ENCODE results near the gene ANKMY1.
"Not testable (repeated sequence)": the region's sequence is repeated elsewhere in the genome, so short reads cannot be mapped to it uniquely, and the experiment has no call there.

ANKMY1 gene

GRCh38 chr2:240499309-240500301 lies 58.2 kb downstream of the ANKMY1 start:
- FAIRE-seq = no peak

GRCh38 chr2:240498958-240499260 lies 58.9 kb downstream of the ANKMY1 start:
- no peak for FAIRE-seq

- FAIRE-seq = no peak
Observed at GRCh38 chr2:240498171-240498957, 59.4 kb downstream of the ANKMY1 start.

- not testable (repeated sequence) for FAIRE-seq
Observed at GRCh38 chr2:240497082-240497481, 60.7 kb downstream of the ANKMY1 start.

GRCh38 chr2:240494942-240495341 lies 62.8 kb downstream of the ANKMY1 start:
- FAIRE-seq = not testable (repeated sequence)

GRCh38 chr2:240494194-240494793 lies 63.5 kb downstream of the ANKMY1 start:
- FAIRE-seq = no peak

- FAIRE-seq = no peak
Observed at GRCh38 chr2:240491483-240491882, 66.3 kb downstream of the ANKMY1 start.

- FAIRE-seq = no peak
Observed at GRCh38 chr2:240482141-240482540, 75.6 kb downstream of the ANKMY1 start.

GRCh38 chr2:240481720-240482119 lies 76.1 kb downstream of the ANKMY1 start:
- FAIRE-seq = no peak

GRCh38 chr2:240480834-240481623 lies 76.8 kb downstream of the ANKMY1 start:
- FAIRE-seq = no peak

- FAIRE-seq = no peak
Observed at GRCh38 chr2:240479111-240479501, 78.7 kb downstream of the ANKMY1 start.

GRCh38 chr2:240478346-240479110 lies 79.3 kb downstream of the ANKMY1 start:
- FAIRE-seq = no peak

- no peak for FAIRE-seq
Observed at GRCh38 chr2:240477916-240478315, 79.9 kb downstream of the ANKMY1 start.

- peak; percentile 68 for FAIRE-seq
Observed at GRCh38 chr2:240473211-240473610, 84.6 kb downstream of the ANKMY1 start.

- no peak for FAIRE-seq
Observed at GRCh38 chr2:240472078-240472790, 85.6 kb downstream of the ANKMY1 start.

GRCh38 chr2:240469740-240470139 lies 88.0 kb downstream of the ANKMY1 start:
- no peak for FAIRE-seq

- no peak for FAIRE-seq
Observed at GRCh38 chr2:240469239-240469636, 88.5 kb downstream of the ANKMY1 start.

GRCh38 chr2:240468303-240469238 lies 89.2 kb downstream of the ANKMY1 start:
- no peak for FAIRE-seq

GRCh38 chr2:240467659-240468302 lies 90.0 kb downstream of the ANKMY1 start:
- no peak for FAIRE-seq
